GM18519 (cell line): ENCODE results near the gene SND1.

Experiments used
- ATAC-seq: cut with Tn5 transposase; IDR thresholded peaks from one replicate; pipeline ENCODE4 v1.9.1; 2021; ENCODE audit warnings: mild to moderate bottlenecking, moderate library complexity; ENCODE audit not compliant: unreplicated experiment, low FRiP score

SND1 gene

GRCh38 chr7:127913686-127914085, 261.7 kb downstream of the SND1 start:
- ATAC-seq = no peak

- ATAC-seq = no peak
These were observed 262.7 kb downstream of the SND1 start for GRCh38 chr7:127914693-127915092.

- ATAC-seq = no peak
These were observed 264.7 kb downstream of the SND1 start for GRCh38 chr7:127916735-127917134.

- ATAC-seq = no peak
These were observed 266.1 kb downstream of the SND1 start for GRCh38 chr7:127918130-127918529.

GRCh38 chr7:127920787-127921438, 268.9 kb downstream of the SND1 start:
- no peak for ATAC-seq

- ATAC-seq = no peak
These were observed 270.7 kb downstream of the SND1 start for GRCh38 chr7:127922656-127923055.

- no peak for ATAC-seq
These were observed 272.9 kb downstream of the SND1 start for GRCh38 chr7:127924874-127925273.

- no peak for ATAC-seq
These were observed 275.3 kb downstream of the SND1 start for GRCh38 chr7:127927348-127927696.

- ATAC-seq = no peak
These were observed 276.2 kb downstream of the SND1 start for GRCh38 chr7:127928222-127928621.

- no peak for ATAC-seq
These were observed 276.9 kb downstream of the SND1 start for GRCh38 chr7:127928852-127929251.

GRCh38 chr7:127930341-127931328, 278.6 kb downstream of the SND1 start:
- no peak for ATAC-seq

GRCh38 chr7:127932076-127932475, 280.1 kb downstream of the SND1 start:
- ATAC-seq = no peak

- ATAC-seq = no peak
These were observed 280.5 kb downstream of the SND1 start for GRCh38 chr7:127932496-127932895.

- no peak for ATAC-seq
These were observed 281.2 kb downstream of the SND1 start for GRCh38 chr7:127933146-127933545.

- no peak for ATAC-seq
These were observed 282.7 kb downstream of the SND1 start for GRCh38 chr7:127934711-127935110.

GRCh38 chr7:127935847-127936376, 283.9 kb downstream of the SND1 start:
- ATAC-seq = no peak

GRCh38 chr7:127937066-127937680, 285.2 kb downstream of the SND1 start:
- ATAC-seq = no peak

GRCh38 chr7:127938588-127938987, 286.6 kb downstream of the SND1 start:
- no peak for ATAC-seq

- no peak for ATAC-seq
These were observed 288.6 kb downstream of the SND1 start for GRCh38 chr7:127940381-127941160.

GRCh38 chr7:127941476-127942210, 289.6 kb downstream of the SND1 start:
- no peak for ATAC-seq
